ENCODE data around the gene CALML3. TPM values are rescaled to one million over a fixed set of nuclear protein-coding genes. Genes with fewer than 3 reads are reported as not detected.

Gene CALML3
- total RNA-seq, 2 experiments from 2014 or later = not detected

DNA sequence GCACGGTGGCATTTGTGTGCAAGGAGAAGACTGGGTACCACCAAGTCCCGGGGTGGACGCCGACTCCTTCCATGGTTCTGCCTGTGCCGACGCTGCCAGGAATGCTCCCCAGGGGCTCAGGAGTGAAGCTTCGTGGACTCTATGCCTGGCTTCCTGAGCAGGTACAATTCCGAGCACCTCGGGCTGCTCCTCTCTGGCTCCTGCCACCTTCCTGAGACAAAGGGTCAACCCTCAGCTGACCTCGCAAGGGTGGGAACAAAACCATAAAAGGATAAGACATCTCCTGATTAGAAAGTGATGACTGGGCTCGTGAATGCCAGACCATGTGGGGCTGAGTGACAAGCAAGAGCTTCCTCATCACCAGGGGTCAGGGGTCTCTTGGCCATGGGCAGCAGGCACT is 31.8 kb downstream of the CALML3 start:
- no peaks in the 10 kb centered on the region for H3K36me3 ChIP-seq (ENCODE audit: insufficient read depth, low read length)
- H3K4me3 ChIP-seq (ENCODE audit: low read depth, low read length, poor library complexity, severe bottlenecking) = no peak overlapping the region
- TF ChIP-seq EZH2phosphoT487 (IDR thresholded peaks at IDR 0.05; ENCODE audit: borderline replicate concordance, low read depth, low read length) = no peak
- TF ChIP-seq, protein P1, sequence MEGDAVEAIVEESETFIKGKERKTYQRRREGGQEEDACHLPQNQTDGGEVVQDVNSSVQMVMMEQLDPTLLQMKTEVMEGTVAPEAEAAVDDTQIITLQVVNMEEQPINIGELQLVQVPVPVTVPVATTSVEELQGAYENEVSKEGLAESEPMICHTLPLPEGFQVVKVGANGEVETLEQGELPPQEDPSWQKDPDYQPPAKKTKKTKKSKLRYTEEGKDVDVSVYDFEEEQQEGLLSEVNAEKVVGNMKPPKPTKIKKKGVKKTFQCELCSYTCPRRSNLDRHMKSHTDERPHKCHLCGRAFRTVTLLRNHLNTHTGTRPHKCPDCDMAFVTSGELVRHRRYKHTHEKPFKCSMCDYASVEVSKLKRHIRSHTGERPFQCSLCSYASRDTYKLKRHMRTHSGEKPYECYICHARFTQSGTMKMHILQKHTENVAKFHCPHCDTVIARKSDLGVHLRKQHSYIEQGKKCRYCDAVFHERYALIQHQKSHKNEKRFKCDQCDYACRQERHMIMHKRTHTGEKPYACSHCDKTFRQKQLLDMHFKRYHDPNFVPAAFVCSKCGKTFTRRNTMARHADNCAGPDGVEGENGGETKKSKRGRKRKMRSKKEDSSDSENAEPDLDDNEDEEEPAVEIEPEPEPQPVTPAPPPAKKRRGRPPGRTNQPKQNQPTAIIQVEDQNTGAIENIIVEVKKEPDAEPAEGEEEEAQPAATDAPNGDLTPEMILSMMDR (conservative IDR thresholded peaks at IDR 0.05; ENCODE audit: low read length) = no peak
- H3K9me3 ChIP-seq (ENCODE audit: low read length) = no peaks in the 10 kb centered on the region
- ChIA-PET POLR2A (no interaction called here), CTCF (ENCODE audit: unreplicated experiment) (no interaction called here)
- H2AFZ ChIP-seq (ENCODE audit: low read length) = no peak overlapping the region
- H3K9me2 ChIP-seq (ENCODE audit: insufficient read depth, low read length) = no peaks in the 10 kb centered on the region
- H3K27ac ChIP-seq (ENCODE audit: low read depth, low read length, poor library complexity, severe bottlenecking) = no peak overlapping the region
- H4K20me1 ChIP-seq (ENCODE audit: insufficient read depth, low read length) = no peaks in the 10 kb centered on the region
- H3K4me2 ChIP-seq (ENCODE audit: low read length) = no peak overlapping the region
- H3K4me1 ChIP-seq (ENCODE audit: insufficient read depth, low read length, poor library complexity, severe bottlenecking) = peaks cover 16% of the 10 kb centered on the region
- intact Hi-C loops (cut with micrococcal nuclease; ENCODE audit: unreplicated experiment) = no loop called here
- no peaks in the 10 kb centered on the region for H3K79me2 ChIP-seq (ENCODE audit: insufficient read depth, low read depth, low read length)
- DNase-seq (ENCODE audit: low spot score) = no peak
- no TSS peak for BruUV-seq (replicated peaks)

DNA sequence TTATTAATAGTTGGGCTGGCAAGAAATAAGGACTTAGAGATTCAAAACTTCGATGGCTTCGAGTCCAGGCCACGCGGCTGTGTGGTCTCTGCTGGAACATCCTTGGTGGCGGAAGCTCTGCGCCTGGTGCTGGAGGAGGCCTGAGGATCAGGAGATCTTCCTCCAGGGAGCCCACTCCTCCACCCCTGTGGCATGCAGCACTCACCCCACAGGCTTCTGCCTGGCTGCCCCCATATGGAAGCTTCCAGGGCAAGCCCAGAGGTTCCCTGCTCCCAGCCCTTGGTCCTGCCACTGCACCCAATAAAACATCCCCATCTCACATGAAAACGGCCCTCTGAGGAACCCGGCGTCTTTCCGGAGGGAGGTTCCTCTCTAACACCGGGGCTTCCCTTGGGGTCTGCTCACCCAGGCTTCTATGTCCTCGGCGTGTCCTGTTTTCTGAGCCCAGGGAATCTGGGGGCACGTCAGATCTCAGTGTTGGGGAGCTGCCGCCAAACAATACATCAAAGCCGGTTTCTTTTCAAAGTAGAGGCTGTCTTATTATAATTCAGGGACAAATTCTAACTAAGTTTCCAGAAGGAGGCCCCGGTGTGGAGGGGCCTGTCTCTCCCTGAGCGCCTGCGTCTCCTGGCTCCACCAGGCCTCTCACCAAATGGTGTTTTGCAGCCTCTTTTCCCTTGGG is 32.4 kb downstream of the CALML3 start:
- Histone ChIP-seq H3K4me2 (ENCODE audit: low read length) (no peak overlapping the region), H3K4me3 (ENCODE audit: low read depth, low read length, poor library complexity, severe bottlenecking) (no peak overlapping the region), H3K9me3 (ENCODE audit: low read length) (no peaks in the 10 kb centered on the region), H4K20me1 (ENCODE audit: insufficient read depth, low read length) (no peaks in the 10 kb centered on the region), H3K36me3 (ENCODE audit: insufficient read depth, low read length) (no peaks in the 10 kb centered on the region), H3K27ac (ENCODE audit: low read depth, low read length, poor library complexity, severe bottlenecking) (no peak overlapping the region), H3K79me2 (ENCODE audit: insufficient read depth, low read depth, low read length) (no peaks in the 10 kb centered on the region), H3K4me1 (ENCODE audit: insufficient read depth, low read length, poor library complexity, severe bottlenecking) (peaks cover 10% of the 10 kb centered on the region), H3K9me2 (ENCODE audit: insufficient read depth, low read length) (no peaks in the 10 kb centered on the region), H2AFZ (ENCODE audit: low read length) (no peak overlapping the region)
- CTCF ChIA-PET (ENCODE audit: unreplicated experiment) = no interaction called here
- BruUV-seq (replicated peaks) = no TSS peak
- intact Hi-C loops (cut with micrococcal nuclease; ENCODE audit: unreplicated experiment) = no loop called here
- no peak for DNase-seq (ENCODE audit: low spot score)
- no peak for TF ChIP-seq EZH2phosphoT487 (IDR thresholded peaks at IDR 0.05; ENCODE audit: borderline replicate concordance, low read depth, low read length)
- TF ChIP-seq, protein P1 (conservative IDR thresholded peaks at IDR 0.05; ENCODE audit: low read length) = no peak
- POLR2A ChIA-PET = no interaction called here
